ENCODE measurements around the gene IGF2R.

Gene IGF2R

GRCh38 chr6:160005861-160006540, 37.1 kb downstream of the IGF2R start:
- DNase-seq (ENCODE audit: low spot score): no peak
- TF ChIP-seq CTCF (IDR thresholded peaks at IDR 0.05; ENCODE audit: extremely low read depth, missing control alignments): no peak

- no peak for DNase-seq (ENCODE audit: low spot score)
- TF ChIP-seq CTCF (IDR thresholded peaks at IDR 0.05; ENCODE audit: extremely low read depth, missing control alignments): no peak
Measured at GRCh38 chr6:160007145-160007544, 38.3 kb downstream of the IGF2R start.

- no peak for TF ChIP-seq CTCF (IDR thresholded peaks at IDR 0.05; ENCODE audit: extremely low read depth, missing control alignments)
- no peak for DNase-seq (ENCODE audit: low spot score)
Measured at GRCh38 chr6:160007611-160008010, 38.7 kb downstream of the IGF2R start.

- no peak for TF ChIP-seq CTCF (IDR thresholded peaks at IDR 0.05; ENCODE audit: extremely low read depth, missing control alignments)
- DNase-seq (ENCODE audit: low spot score): no peak
Measured at GRCh38 chr6:160010067-160010466, 41.2 kb downstream of the IGF2R start.

GRCh38 chr6:160013987-160014868, 45.3 kb downstream of the IGF2R start:
- TF ChIP-seq CTCF (IDR thresholded peaks at IDR 0.05; ENCODE audit: extremely low read depth, missing control alignments): no peak
- no peak for DNase-seq (ENCODE audit: low spot score)

- no peak for TF ChIP-seq CTCF (IDR thresholded peaks at IDR 0.05; ENCODE audit: extremely low read depth, missing control alignments)
- no peak for DNase-seq (ENCODE audit: low spot score)
Measured at GRCh38 chr6:160014869-160015182, 45.9 kb downstream of the IGF2R start.
